SK-N-SH (cell line): ENCODE data around the gene CCDC88B. TPM values are rescaled to one million over a fixed set of nuclear protein-coding genes. Genes with fewer than 3 reads are reported as not detected.

Experiments
- CTCF ChIA-PET: fragments of 300-600, 350-600 bp; formaldehyde crosslinking; extraction: SDS; loops from one replicate; lab custom pipeline; 2021; lab: Yijun Ruan, JAX
- POLR2A ChIA-PET: fragments of 350-600 bp; sonication (Branson Sonifier 250); formaldehyde crosslinking; extraction: SDS; loops from one replicate; lab custom pipeline; 2020; ENCODE audit warnings: antibody characterized with exemption, inconsistent platforms; lab: Yijun Ruan, JAX
- DNase-seq: peaks from one replicate; pipeline ENCODE4 v3.0.0; 2012
- H2AFZ ChIP-seq: fragments of 200-600 bp; sonication (generic); 2 replicates; pipeline ENCODE4 v1.8.1; 2016; ENCODE audit warnings: antibody characterized with exemption, mild to moderate bottlenecking, low read depth
- H3F3A ChIP-seq: fragments of 200-600 bp; sonication (generic); replicated peaks from 2 replicates; pipeline ENCODE3; 2016; ENCODE audit warnings: antibody characterized with exemption, mild to moderate bottlenecking; ENCODE audit not compliant: insufficient read depth
- H3K27ac ChIP-seq, 2 experiments: fragments of 200-500 bp in 1 of 2; fragments of 200-600 bp in 1 of 2; sonication (Bioruptor generic) in 1 of 2; sonication (generic), shearing (Covaris generic) in 1 of 2; 2 replicates each; pipeline versions ENCODE4 v1.5.1 to v1.6.1; 2014 to 2016; ENCODE audit warnings: low read depth in 2 of 2, inconsistent platforms in 1 of 2, low read length in 1 of 2, mild to moderate bottlenecking in 1 of 2, mixed read lengths in 1 of 2
- H3K27me3 ChIP-seq: fragments of 200-600 bp; sonication (generic), shearing (Covaris generic); 2 replicates; pipeline ENCODE4 v1.6.1; 2016; ENCODE audit warnings: mixed run types; ENCODE audit not compliant: insufficient read depth
- H3K36me3 ChIP-seq, 2 experiments: fragments of 200-500 bp in 1 of 2; fragments of 200-600 bp in 1 of 2; sonication (Bioruptor generic) in 1 of 2; sonication (generic) in 1 of 2; replicated peaks in 1 of 2; 2 replicates each; pipeline versions ENCODE3 to v1.5.1; 2014 to 2016; ENCODE audit warnings: low read length in 1 of 2, mild to moderate bottlenecking in 1 of 2; ENCODE audit not compliant: insufficient read depth in 2 of 2, control insufficient read depth in 1 of 2
- H3K4me1 ChIP-seq, 2 experiments: fragments of 200-500 bp in 1 of 2; fragments of 200-600 bp in 1 of 2; sonication (Bioruptor generic) in 1 of 2; sonication (generic), shearing (Covaris generic) in 1 of 2; 2 replicates each; pipeline versions ENCODE4 v1.5.1 to v1.6.1; 2014 to 2016; ENCODE audit warnings: low read depth in 1 of 2, low read length in 1 of 2, mixed run types in 1 of 2; ENCODE audit not compliant: insufficient read depth in 2 of 2, control insufficient read depth in 1 of 2
- H3K4me2 ChIP-seq: fragments of 200-600 bp; sonication (generic), shearing (Covaris generic); 2 replicates; pipeline ENCODE4 v1.6.1; 2017; ENCODE audit warnings: mixed run types
- H3K4me3 ChIP-seq, 2 experiments: fragments of 200-500 bp in 1 of 2; fragments of 200-600 bp in 1 of 2; sonication (Bioruptor generic) in 1 of 2; sonication (generic), shearing (Covaris generic) in 1 of 2; 2 replicates each; pipeline versions ENCODE4 v1.5.1 to v1.8.1; 2014 to 2016; ENCODE audit warnings: low read depth in 2 of 2, inconsistent platforms in 1 of 2, low read length in 1 of 2, mild to moderate bottlenecking in 1 of 2, mixed read lengths in 1 of 2, moderate library complexity in 1 of 2
- H3K79me2 ChIP-seq: fragments of 200-600 bp; sonication (generic); 2 replicates; pipeline ENCODE4 v1.8.1; 2017; ENCODE audit warnings: mild to moderate bottlenecking; ENCODE audit not compliant: insufficient read depth
- H3K9ac ChIP-seq: fragments of 200-600 bp; sonication (generic); 2 replicates; pipeline ENCODE4 v1.6.1; 2017; ENCODE audit warnings: mixed run types
- H3K9me2 ChIP-seq: fragments of 200-600 bp; sonication (generic); 2 replicates; pipeline ENCODE4 v1.6.1; 2017; ENCODE audit warnings: mixed run types
- H3K9me3 ChIP-seq: fragments of 200-600 bp; sonication (generic); 2 replicates; pipeline ENCODE4 v1.6.1; 2017; ENCODE audit warnings: mixed run types, mild to moderate bottlenecking, moderate library complexity
- H4K20me1 ChIP-seq: fragments of 200-600 bp; sonication (generic); 2 replicates; pipeline ENCODE4 v1.6.1; 2017; ENCODE audit warnings: mild to moderate bottlenecking, mixed run types; ENCODE audit not compliant: insufficient read depth
- CTCF ChIP-seq: fragments of 200-600 bp; sonication (generic); IDR thresholded peaks from 2 replicates; pipeline ENCODE4 v1.6.1; 2017; ENCODE audit warnings: antibody characterized with exemption, mild to moderate bottlenecking, moderate library complexity
- EZH2phosphoT487 ChIP-seq: fragments of 200-600 bp; sonication (generic); IDR thresholded peaks from 2 replicates; pipeline ENCODE4 v1.6.1; 2017; ENCODE audit warnings: low read depth, mixed run types, mild to moderate bottlenecking, antibody characterized with exemption, moderate library complexity, borderline replicate concordance
- FOSL2 ChIP-seq: IDR thresholded peaks from 2 replicates; pipeline ENCODE4 v1.4.0; 2012; ENCODE audit warnings: low read depth, mild to moderate bottlenecking, moderate library complexity, borderline replicate concordance
- FOXM1 ChIP-seq: IDR thresholded peaks from 2 replicates; pipeline ENCODE4 v1.4.0; 2012; ENCODE audit warnings: low read depth, mild to moderate bottlenecking
- GATA2 ChIP-seq: sonication (generic); formaldehyde crosslinking; IDR thresholded peaks from 2 replicates; pipeline ENCODE4 v1.5.0; 2020; ENCODE audit warnings: mild to moderate bottlenecking, missing genetic modification reagents
- MEF2A ChIP-seq: IDR thresholded peaks from 2 replicates; pipeline ENCODE4 v1.4.0; 2012; ENCODE audit warnings: low read depth, borderline replicate concordance
- MXI1 ChIP-seq: IDR thresholded peaks from 2 replicates; pipeline ENCODE4 v1.6.1; 2012; ENCODE audit warnings: mild to moderate bottlenecking, low read depth, low read length, improper control_type of control experiment
- REST ChIP-seq: IDR thresholded peaks from 2 replicates; pipeline ENCODE4 v1.6.1; 2012; ENCODE audit warnings: mild to moderate bottlenecking, low read depth, low read length, moderate library complexity
- RXRA ChIP-seq: IDR thresholded peaks from 2 replicates; pipeline ENCODE4 v1.4.0; 2012; ENCODE audit warnings: low read depth, mild to moderate bottlenecking, borderline replicate concordance
- SIN3A ChIP-seq: IDR thresholded peaks from 2 replicates; pipeline ENCODE4 v1.6.1; 2012; ENCODE audit warnings: low read depth, mild to moderate bottlenecking, low read length, moderate library complexity, borderline replicate concordance
- SMC3 ChIP-seq: IDR thresholded peaks from 2 replicates; pipeline ENCODE4 v1.6.1; 2012; ENCODE audit warnings: low read depth, low read length, improper control_type of control experiment
- TAF1 ChIP-seq: IDR thresholded peaks from 2 replicates; pipeline ENCODE4 v1.6.1; 2012; ENCODE audit warnings: low read depth, mild to moderate bottlenecking, low read length, moderate library complexity, borderline replicate concordance
- TCF12 ChIP-seq: IDR thresholded peaks from 2 replicates; pipeline ENCODE4 v1.4.0; 2012
- TEAD4 ChIP-seq: IDR thresholded peaks from 2 replicates; pipeline ENCODE4 v1.4.0; 2012; ENCODE audit warnings: mild to moderate bottlenecking, borderline replicate concordance; ENCODE audit not compliant: insufficient read depth
- WGBS: methylation state at CpG from one replicate; pipeline ENCODE4 v1.1.6; 2017; ENCODE audit warnings: low lambda C conversion rate; 5-methylcytosine and 5-hydroxymethylcytosine counted together
- polyA plus RNA-seq, 3 experiments: library from polyadenylated mRNA; depleted of rRNA; stranded (reverse); fragments of >200 nt; gene quantifications; 2 replicates each; pipeline ENCODE4 v1.2.3, GENCODE V29; 2012
- TF ChIP-seq, protein P1 (sequence below): fragments of 150-350 bp; IDR thresholded peaks from 2 replicates; pipeline ENCODE4 v1.6.1; 2017; ENCODE audit warnings: antibody characterized with exemption, low read length, low read depth, borderline replicate concordance
- TF ChIP-seq, protein P2 (sequence below): IDR thresholded peaks from 2 replicates; pipeline ENCODE4 v1.4.0; 2012; ENCODE audit warnings: low read depth, borderline replicate concordance

The CCDC88B gene
- polyA plus RNA-seq, 1 of the 3 experiments (the other 2 are of a cell fraction), result 3.4 TPM

- no peak overlapping the region for H3K9ac ChIP-seq
- H2AFZ ChIP-seq, result no peak overlapping the region
- H3K27ac ChIP-seq, result no peak overlapping the region
- POLR2A ChIA-PET, result no interaction called here
- no peak for TF ChIP-seq TAF1
- TF ChIP-seq SIN3A, result no peak
- TF ChIP-seq SMC3, result no peak
- no peak for TF ChIP-seq TCF12
- TF ChIP-seq MEF2A, result no peak
- TF ChIP-seq MXI1, result no peak
- no peak for TF ChIP-seq RXRA
- no peak for TF ChIP-seq GATA2 (CRISPR knock-in tag)
- no peak for TF ChIP-seq FOXM1
- TF ChIP-seq, all 33 proteins: peak for 0
- Histone ChIP-seq H3K36me3 (no peaks in the 10 kb centered on the region), H3K9me2 (no peaks in the 10 kb centered on the region), H3K79me2 (no peaks in the 10 kb centered on the region), H4K20me1 (no peaks in the 10 kb centered on the region), H3F3A (no peaks in the 10 kb centered on the region), H3K4me3 (no peak overlapping the region), H3K4me2 (no peak overlapping the region), H3K27me3 (no peaks in the 10 kb centered on the region; the same call in 1 of the 2 replicates), H3K9me3 (no peaks in the 10 kb centered on the region), H3K4me1 (no peaks in the 10 kb centered on the region; a peak in 1 of 4 replicates)
- CTCF ChIA-PET, result interaction anchor here (0.7 to 2.1 kb wide), 6 partner anchors 15 to 303 kb away, joined by 3 to 11 read pairs (median 3); no protein-coding TSS in a partner anchor
- no peak for DNase-seq
- WGBS, result 78% methylated on average over 11 of the region's 15 CpGs
These were observed 45.3 kb downstream of the CCDC88B start for GRCh38 chr11:64384981-64385944.

GRCh38 chr11:64385945-64386704 is 46.1 kb downstream of the CCDC88B start:
- H3F3A ChIP-seq, result no peaks in the 10 kb centered on the region
- no peak overlapping the region for H3K27ac ChIP-seq
- no peaks in the 10 kb centered on the region for H3K9me2 ChIP-seq
- POLR2A ChIA-PET, result no interaction called here
- 75% methylated on average over 11 of the region's 11 CpGs for WGBS
- no peak overlapping the region for H3K4me2 ChIP-seq
- H3K27me3 ChIP-seq, result no peaks in the 10 kb centered on the region; the same call in 1 of the 2 replicates
- H4K20me1 ChIP-seq, result no peaks in the 10 kb centered on the region
- no peak overlapping the region for H3K4me3 ChIP-seq
- CTCF ChIA-PET, result interaction anchor here (0.7 to 2.1 kb wide), 3 partner anchors 14 to 103 kb away, joined by 3 to 11 read pairs (median 3); no protein-coding TSS in a partner anchor
- H3K36me3 ChIP-seq, result no peaks in the 10 kb centered on the region
- no peak for DNase-seq
- H3K9me3 ChIP-seq, result no peaks in the 10 kb centered on the region
- H3K9ac ChIP-seq, result no peak overlapping the region
- H3K4me1 ChIP-seq, result no peaks in the 10 kb centered on the region; a peak in 1 of 4 replicates
- H2AFZ ChIP-seq, result no peak overlapping the region
- H3K79me2 ChIP-seq, result no peaks in the 10 kb centered on the region
- TF ChIP-seq GATA2 (CRISPR knock-in tag) (no peak), CTCF (no peak), EZH2phosphoT487 (no peak), TAF1 (no peak), REST (no peak), TEAD4 (no peak), FOSL2 (no peak)
- TF ChIP-seq, protein P1, sequence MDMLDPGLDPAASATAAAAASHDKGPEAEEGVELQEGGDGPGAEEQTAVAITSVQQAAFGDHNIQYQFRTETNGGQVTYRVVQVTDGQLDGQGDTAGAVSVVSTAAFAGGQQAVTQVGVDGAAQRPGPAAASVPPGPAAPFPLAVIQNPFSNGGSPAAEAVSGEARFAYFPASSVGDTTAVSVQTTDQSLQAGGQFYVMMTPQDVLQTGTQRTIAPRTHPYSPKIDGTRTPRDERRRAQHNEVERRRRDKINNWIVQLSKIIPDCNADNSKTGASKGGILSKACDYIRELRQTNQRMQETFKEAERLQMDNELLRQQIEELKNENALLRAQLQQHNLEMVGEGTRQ, result no peak
- TF ChIP-seq, protein P2, sequence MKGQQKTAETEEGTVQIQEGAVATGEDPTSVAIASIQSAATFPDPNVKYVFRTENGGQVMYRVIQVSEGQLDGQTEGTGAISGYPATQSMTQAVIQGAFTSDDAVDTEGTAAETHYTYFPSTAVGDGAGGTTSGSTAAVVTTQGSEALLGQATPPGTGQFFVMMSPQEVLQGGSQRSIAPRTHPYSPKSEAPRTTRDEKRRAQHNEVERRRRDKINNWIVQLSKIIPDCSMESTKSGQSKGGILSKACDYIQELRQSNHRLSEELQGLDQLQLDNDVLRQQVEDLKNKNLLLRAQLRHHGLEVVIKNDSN, result no peak
